Adipocyte (in vitro differentiated cells): Measurements from ENCODE around the gene NUP214.
A peak's percentile ranks its signal among the peaks of the same experiment; 100 is the strongest.
"Not testable (repeated sequence)": the region's sequence is repeated elsewhere in the genome, so short reads cannot be mapped to it uniquely, and the experiment has no call there.

Experiments
- DNase-seq: peaks from one replicate; pipeline ENCODE4 v3.0.0-alpha.2; 2015; ENCODE audit warnings: low read depth
- H3K27me3 ChIP-seq: replicated peaks from 2 replicates; pipeline ENCODE4 v1.7.0; 2013; ENCODE audit warnings: mild to moderate bottlenecking, low read length, moderate library complexity; ENCODE audit not compliant: control insufficient read depth, insufficient read depth
- H3K36me3 ChIP-seq: 2 replicates; pipeline ENCODE4 v1.7.0; 2013; ENCODE audit warnings: low read length, mild to moderate bottlenecking, moderate library complexity; ENCODE audit not compliant: control insufficient read depth, insufficient read depth, severe bottlenecking
- H3K4me1 ChIP-seq: 2 replicates; pipeline ENCODE4 v1.7.0; 2013; ENCODE audit warnings: mild to moderate bottlenecking, low read length, moderate library complexity; ENCODE audit not compliant: control insufficient read depth, insufficient read depth
- H3K4me3 ChIP-seq: 2 replicates; pipeline ENCODE4 v1.7.0; 2013; ENCODE audit warnings: mild to moderate bottlenecking, low read length, moderate library complexity
- H3K9ac ChIP-seq: 2 replicates; pipeline ENCODE4 v1.7.0; 2013; ENCODE audit warnings: mild to moderate bottlenecking, low read length, moderate library complexity
- H3K9me3 ChIP-seq: 2 replicates; pipeline ENCODE4 v1.7.0; 2013; ENCODE audit warnings: mild to moderate bottlenecking, low read length, moderate library complexity; ENCODE audit not compliant: control insufficient read depth

NUP214 gene

GRCh38 chr9:131206495-131206894 is 81.1 kb downstream of the NUP214 start:
- H3K36me3 ChIP-seq, result peaks cover 69% of the 10 kb centered on the region
- no peaks in the 10 kb centered on the region for H3K9me3 ChIP-seq
- no peak overlapping the region for H3K4me3 ChIP-seq
- no peaks in the 10 kb centered on the region for H3K27me3 ChIP-seq
- DNase-seq, result no peak
- H3K4me1 ChIP-seq, result no peaks in the 10 kb centered on the region
- H3K9ac ChIP-seq, result no peak overlapping the region

- not testable (repeated sequence) for H3K27me3 ChIP-seq, H3K4me1 ChIP-seq, H3K4me3 ChIP-seq, DNase-seq, H3K9me3 ChIP-seq, H3K9ac ChIP-seq
- peaks cover 32% of the 10 kb centered on the region for H3K36me3 ChIP-seq
Measured at GRCh38 chr9:131211920-131212319, 86.5 kb downstream of the NUP214 start.

- H3K9me3 ChIP-seq, result no peaks in the 10 kb centered on the region
- H3K9ac ChIP-seq, result no peak overlapping the region
- H3K4me3 ChIP-seq, result no peak overlapping the region
- no peaks in the 10 kb centered on the region for H3K27me3 ChIP-seq
- H3K4me1 ChIP-seq, result peaks cover 5% of the 10 kb centered on the region
- DNase-seq, result peak; percentile 19
- H3K36me3 ChIP-seq, result peaks cover 28% of the 10 kb centered on the region
Measured at GRCh38 chr9:131214286-131214856, 89.0 kb downstream of the NUP214 start.

- Histone ChIP-seq H3K4me1 (peaks cover 5% of the 10 kb centered on the region), H3K9ac (no peak overlapping the region), H3K4me3 (no peak overlapping the region), H3K9me3 (no peaks in the 10 kb centered on the region), H3K36me3 (peaks cover 28% of the 10 kb centered on the region), H3K27me3 (no peaks in the 10 kb centered on the region)
- no peak for DNase-seq
Measured at GRCh38 chr9:131214876-131215275, 89.5 kb downstream of the NUP214 start.

- Histone ChIP-seq H3K27me3 (no peaks in the 10 kb centered on the region), H3K36me3 (peaks cover 16% of the 10 kb centered on the region), H3K9ac (no peak overlapping the region), H3K4me1 (peaks cover 5% of the 10 kb centered on the region), H3K4me3 (no peak overlapping the region), H3K9me3 (no peaks in the 10 kb centered on the region)
- no peak for DNase-seq
Measured at GRCh38 chr9:131216806-131217205, 91.4 kb downstream of the NUP214 start.

- Histone ChIP-seq H3K9ac (no peak overlapping the region), H3K36me3 (peaks cover 14% of the 10 kb centered on the region), H3K27me3 (no peaks in the 10 kb centered on the region), H3K4me3 (no peak overlapping the region), H3K9me3 (no peaks in the 10 kb centered on the region), H3K4me1 (peaks cover 5% of the 10 kb centered on the region)
- DNase-seq, result no peak
Measured at GRCh38 chr9:131217331-131218031, 92.1 kb downstream of the NUP214 start.

- H3K27me3 ChIP-seq, result no peaks in the 10 kb centered on the region
- no peak overlapping the region for H3K9ac ChIP-seq
- H3K4me3 ChIP-seq, result no peak overlapping the region
- DNase-seq, result no peak
- H3K4me1 ChIP-seq, result peaks cover 5% of the 10 kb centered on the region
- H3K36me3 ChIP-seq, result peaks cover 17% of the 10 kb centered on the region
- H3K9me3 ChIP-seq, result no peaks in the 10 kb centered on the region
Measured at GRCh38 chr9:131218370-131218769, 93.0 kb downstream of the NUP214 start.

GRCh38 chr9:131220485-131220884 is 95.1 kb downstream of the NUP214 start:
- Histone ChIP-seq H3K4me1 (no peaks in the 10 kb centered on the region), H3K36me3 (peaks cover 16% of the 10 kb centered on the region)
- DNase-seq, result no peak

GRCh38 chr9:131222460-131222859 is 97.1 kb downstream of the NUP214 start:
- H3K4me3 ChIP-seq, result no peak overlapping the region
- H3K9me3 ChIP-seq, result no peaks in the 10 kb centered on the region
- peaks cover 5% of the 10 kb centered on the region for H3K4me1 ChIP-seq
- H3K9ac ChIP-seq, result no peak overlapping the region
- peaks cover 13% of the 10 kb centered on the region for H3K36me3 ChIP-seq
- H3K27me3 ChIP-seq, result no peaks in the 10 kb centered on the region
- no peak for DNase-seq

More at GRCh38 chr9:131220485-131220884, 95.1 kb downstream of the NUP214 start:
- no peaks in the 10 kb centered on the region for H3K9me3 ChIP-seq
- H3K9ac ChIP-seq, result no peak overlapping the region
- no peaks in the 10 kb centered on the region for H3K27me3 ChIP-seq
- H3K4me3 ChIP-seq, result no peak overlapping the region

- H3K36me3 ChIP-seq, result peaks cover 22% of the 10 kb centered on the region
- peaks cover 19% of the 10 kb centered on the region for H3K4me1 ChIP-seq
- H3K9ac ChIP-seq, result no peak overlapping the region
- H3K9me3 ChIP-seq, result no peaks in the 10 kb centered on the region
- no peaks in the 10 kb centered on the region for H3K27me3 ChIP-seq
- H3K4me3 ChIP-seq, result no peak overlapping the region
- DNase-seq, result no peak
Measured at GRCh38 chr9:131226226-131226625, 100.8 kb downstream of the NUP214 start.

- peaks cover 33% of the 10 kb centered on the region for H3K36me3 ChIP-seq
- DNase-seq, result no peak
- H3K9me3 ChIP-seq, result no peaks in the 10 kb centered on the region
- peak overlapping the region; percentile 34 for H3K9ac ChIP-seq
- H3K4me3 ChIP-seq, result no peak overlapping the region
- H3K27me3 ChIP-seq, result no peaks in the 10 kb centered on the region
- peaks cover 19% of the 10 kb centered on the region for H3K4me1 ChIP-seq
Measured at GRCh38 chr9:131227112-131227958, 101.9 kb downstream of the NUP214 start.
